ACC112 (cell line): Measurements from ENCODE around the gene OR2M7.
"Not testable (repeated sequence)": the region's sequence is repeated elsewhere in the genome, so short reads cannot be mapped to it uniquely, and the experiment has no call there.

Experiments
- H2AFZ ChIP-seq: fragments of 200-600 bp; sonication (generic); one replicate; pipeline ENCODE4 v1.6.0; 2017; ENCODE audit warnings: antibody characterized with exemption, low read length; ENCODE audit not compliant: unreplicated experiment
- H3K27ac ChIP-seq: fragments of 200-600 bp; sonication (generic); 2 replicates; pipeline ENCODE4 v1.5.1; 2014; ENCODE audit warnings: low read depth, mild to moderate bottlenecking, antibody characterized with exemption, low read length, moderate library complexity
- H3K27me3 ChIP-seq: fragments of 200-600 bp; sonication (generic); 2 replicates; pipeline ENCODE4 v1.6.1; 2014; ENCODE audit warnings: mild to moderate bottlenecking, antibody characterized with exemption, low read length, moderate library complexity, mixed read lengths; ENCODE audit not compliant: insufficient read depth
- H3K36me3 ChIP-seq: fragments of 200-600 bp; sonication (generic); 2 replicates; pipeline ENCODE4 v1.6.1; 2016; ENCODE audit warnings: mild to moderate bottlenecking, antibody characterized with exemption, low read length, moderate library complexity, mixed read lengths; ENCODE audit not compliant: insufficient read depth
- H3K4me1 ChIP-seq: fragments of 200-600 bp; sonication (generic); one replicate; pipeline ENCODE4 v1.6.1; 2016; ENCODE audit warnings: low read length, mixed read lengths; ENCODE audit not compliant: insufficient read depth, unreplicated experiment, control insufficient read depth
- H3K4me3 ChIP-seq: fragments of 200-600 bp; sonication (generic); 2 replicates; pipeline ENCODE4 v1.5.1; 2014; ENCODE audit warnings: mild to moderate bottlenecking, low read depth, low read length
- H3K79me2 ChIP-seq: fragments of 200-600 bp; sonication (generic); one replicate; pipeline ENCODE4 v1.6.0; 2016; ENCODE audit warnings: low read length; ENCODE audit not compliant: control insufficient read depth, unreplicated experiment, insufficient read depth

The OR2M7 gene

DNA sequence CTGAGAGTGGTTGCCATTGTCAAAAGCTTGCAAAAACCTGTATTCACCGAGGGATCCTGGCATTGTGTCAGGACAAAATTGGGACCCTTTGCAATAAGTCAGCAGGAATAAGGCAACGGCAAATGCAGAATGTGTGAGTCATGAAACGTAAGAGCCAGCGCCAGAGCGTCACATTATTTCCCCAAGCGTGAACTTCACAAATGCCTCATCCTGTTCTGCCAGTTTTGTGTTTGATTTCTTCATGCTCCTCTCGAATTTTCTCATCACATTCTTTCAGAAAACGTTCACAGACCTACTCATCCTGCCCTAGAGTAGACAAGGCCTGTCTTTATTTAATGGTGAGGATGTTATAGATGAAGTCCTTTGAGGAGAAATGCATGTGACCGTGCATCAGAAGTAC, 18.7 kb downstream of the OR2M7 start:
- not testable (repeated sequence) for H3K4me1 ChIP-seq, H3K4me3 ChIP-seq, H2AFZ ChIP-seq, H3K27ac ChIP-seq, H3K79me2 ChIP-seq, H3K27me3 ChIP-seq, H3K36me3 ChIP-seq

DNA sequence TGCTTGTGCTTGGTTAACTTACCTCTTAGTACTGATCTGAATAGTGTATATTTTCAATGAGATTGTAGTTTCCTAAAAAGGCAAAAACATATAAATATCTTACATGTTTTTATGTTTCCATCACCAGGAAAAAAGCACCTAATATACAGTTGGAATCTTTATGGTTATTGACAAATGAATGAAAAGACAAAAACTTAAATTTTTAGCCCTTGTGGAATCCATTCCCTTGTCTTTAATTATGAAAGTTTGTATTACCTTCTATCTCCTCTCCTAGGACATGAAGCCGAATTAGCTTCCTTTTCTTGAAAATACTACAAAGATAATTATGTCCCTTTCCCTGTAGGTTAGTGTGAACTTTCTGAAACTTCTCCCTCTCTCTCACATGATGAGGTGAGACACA, 21.0 kb downstream of the OR2M7 start, which contains the start of gene OR2T12:
TSS of gene OR2T12 (minus strand) at position 101 of the 400 bp plus-strand sequence. CDS start 7,846 bp downstream, outside the sequence.
- Histone ChIP-seq H3K4me1 (no peaks in the 10 kb centered on the region), H3K27me3 (no peaks in the 10 kb centered on the region), H2AFZ (no peak within 1 kb of the TSS), H3K27ac (no peak within 1 kb of the TSS), H3K79me2 (no peaks in the 10 kb centered on the region), H3K4me3 (no peak within 1 kb of the TSS), H3K36me3 (no peaks in the 10 kb centered on the region)

DNA sequence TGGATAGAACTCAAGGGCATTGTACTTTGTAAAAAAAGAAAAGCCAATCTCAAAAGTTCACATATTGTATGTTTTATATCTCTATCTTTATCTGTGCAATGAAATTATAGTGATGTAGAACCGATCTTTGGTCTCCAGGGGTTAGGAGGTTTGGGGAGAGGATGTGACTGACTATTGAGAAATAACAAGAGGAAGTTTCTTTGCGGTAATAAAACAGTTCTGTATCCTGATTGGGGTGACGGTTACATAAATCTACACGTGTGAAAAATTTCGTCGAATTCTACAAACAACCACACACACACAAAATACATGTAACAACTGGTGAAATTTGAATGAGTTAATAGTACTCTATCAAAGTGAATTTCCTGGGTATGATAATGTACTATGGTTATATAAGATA, 36.0 kb downstream of the OR2M7 start:
- Histone ChIP-seq H3K36me3 (no peaks in the 10 kb centered on the region), H3K27ac (no peak overlapping the region), H3K27me3 (no peaks in the 10 kb centered on the region), H3K79me2 (no peaks in the 10 kb centered on the region), H2AFZ (no peak overlapping the region), H3K4me3 (no peak overlapping the region), H3K4me1 (no peaks in the 10 kb centered on the region)

DNA sequence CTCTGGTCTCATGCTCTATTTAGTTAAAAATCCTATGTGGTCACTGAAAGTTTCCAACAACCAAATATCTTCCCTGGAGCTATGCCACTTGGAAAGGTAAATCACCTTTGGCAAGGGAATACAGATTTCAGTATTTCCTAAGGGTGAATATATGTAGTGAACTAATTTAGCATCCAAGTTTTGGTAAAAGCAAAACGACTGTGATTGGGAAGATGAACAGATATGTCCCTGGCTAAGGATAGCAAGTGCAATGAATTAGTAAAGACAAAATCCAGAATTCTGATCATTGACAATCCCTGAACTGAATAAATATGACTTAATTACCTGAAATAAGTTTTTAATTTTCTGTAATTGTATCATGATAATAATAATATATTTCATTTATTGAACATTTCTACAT, 46.5 kb downstream of the OR2M7 start, which contains the start of gene OR2T33:
TSS of gene OR2T33 (minus strand) at position 101 of the 400 bp plus-strand sequence. CDS start 4,162 bp downstream, outside the sequence.
- H2AFZ ChIP-seq: no peak within 1 kb of the TSS

More for the DNA sequence above, 46.5 kb downstream of the OR2M7 start, which contains the start of gene OR2T33:
- Histone ChIP-seq H3K79me2 (no peaks in the 10 kb centered on the region), H3K4me3 (no peak within 1 kb of the TSS), H3K27me3 (no peaks in the 10 kb centered on the region), H3K36me3 (no peaks in the 10 kb centered on the region), H3K27ac (no peak within 1 kb of the TSS), H3K4me1 (no peaks in the 10 kb centered on the region)
